ENCODE results near the gene BTBD17.
"Not testable (repeated sequence)": the region's sequence is repeated elsewhere in the genome, so short reads cannot be mapped to it uniquely, and the experiment has no call there.

Gene BTBD17, protein sequence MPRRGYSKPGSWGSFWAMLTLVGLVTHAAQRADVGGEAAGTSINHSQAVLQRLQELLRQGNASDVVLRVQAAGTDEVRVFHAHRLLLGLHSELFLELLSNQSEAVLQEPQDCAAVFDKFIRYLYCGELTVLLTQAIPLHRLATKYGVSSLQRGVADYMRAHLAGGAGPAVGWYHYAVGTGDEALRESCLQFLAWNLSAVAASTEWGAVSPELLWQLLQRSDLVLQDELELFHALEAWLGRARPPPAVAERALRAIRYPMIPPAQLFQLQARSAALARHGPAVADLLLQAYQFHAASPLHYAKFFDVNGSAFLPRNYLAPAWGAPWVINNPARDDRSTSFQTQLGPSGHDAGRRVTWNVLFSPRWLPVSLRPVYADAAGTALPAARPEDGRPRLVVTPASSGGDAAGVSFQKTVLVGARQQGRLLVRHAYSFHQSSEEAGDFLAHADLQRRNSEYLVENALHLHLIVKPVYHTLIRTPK

GRCh38 chr17:74361230-74362068 is at the start of gene BTBD17:
BTBD17 (minus strand) TSS chr17:74361868; CDS start chr17:74361819, 49 bp downstream.
- DNase-seq (ENCODE audit: low spot score in 2 of 2) (peak; percentile 38 to 67), ATAC-seq (peak; percentile 65)
- H3K9me3 Mint-ChIP-seq: no peaks in the 10 kb centered on the region
- H3K4me1 Mint-ChIP-seq: no peaks in the 10 kb centered on the region
- no peak within 1 kb of the TSS for H3K4me3 Mint-ChIP-seq
- H3K36me3 Mint-ChIP-seq: peaks cover 1% of the 10 kb centered on the region
- H3K27ac Mint-ChIP-seq: no peak within 1 kb of the TSS

DNA sequence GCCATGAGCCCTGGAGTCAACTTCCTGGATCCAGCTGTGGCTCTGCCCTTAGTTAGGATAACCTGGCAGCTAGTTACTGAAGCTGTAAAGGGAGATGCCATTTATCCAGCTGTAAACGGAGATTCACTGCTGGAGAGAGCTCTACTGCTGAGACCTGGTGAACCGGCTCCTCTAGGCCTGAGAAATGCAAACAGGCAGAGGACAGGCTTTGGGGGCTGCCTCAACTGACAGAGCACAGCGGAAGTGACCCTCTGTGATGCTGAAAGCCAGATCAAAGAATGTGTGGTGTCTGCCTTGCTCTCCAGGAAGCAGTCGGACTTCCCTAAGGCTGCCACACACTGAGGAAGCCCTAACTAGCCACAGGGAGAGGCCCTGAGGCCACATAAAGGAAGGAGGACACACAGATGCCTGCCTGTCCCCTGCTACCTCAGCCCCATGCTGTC is 48.4 kb upstream of the BTBD17 start:
- no peak overlapping the region for H3K27ac Mint-ChIP-seq
- H3K4me1 Mint-ChIP-seq: no peaks in the 10 kb centered on the region

GRCh38 chr17:74408815-74409214 is 47.1 kb upstream of the BTBD17 start:
- Mint-ChIP-seq H3K4me1 (no peaks in the 10 kb centered on the region), H3K36me3 (no peaks in the 10 kb centered on the region), H3K4me3 (no peak overlapping the region), H3K9me3 (no peaks in the 10 kb centered on the region), H3K27ac (no peak overlapping the region)
- DNase-seq (ENCODE audit: low spot score in 2 of 2) (no peak), ATAC-seq (no peak)

More for the DNA sequence above, 48.4 kb upstream of the BTBD17 start:
- no peaks in the 10 kb centered on the region for H3K36me3 Mint-ChIP-seq
- no peak overlapping the region for H3K4me3 Mint-ChIP-seq
- no peaks in the 10 kb centered on the region for H3K9me3 Mint-ChIP-seq
- no peak for DNase-seq (ENCODE audit: low spot score in 2 of 2)
- ATAC-seq: no peak

DNA sequence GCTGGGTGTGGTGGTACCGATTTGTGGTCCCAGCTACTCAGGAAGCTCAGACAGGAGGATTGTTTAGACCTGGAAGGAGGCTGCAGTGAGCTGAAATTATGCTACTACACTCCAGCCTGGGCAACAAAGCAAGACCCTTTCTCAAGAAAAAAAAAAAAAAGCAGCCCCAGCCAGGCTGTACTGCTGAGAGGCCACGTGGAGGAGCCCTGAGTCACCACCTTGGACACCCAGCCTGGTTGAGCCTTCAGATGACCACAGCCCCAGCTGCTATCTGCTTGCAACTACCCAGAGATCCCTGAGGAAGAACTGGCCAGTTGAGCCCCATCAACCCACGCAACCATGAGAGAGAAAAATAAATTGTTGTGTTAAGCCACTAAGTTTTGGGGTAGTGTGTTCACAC is 46.6 kb upstream of the BTBD17 start:
- Mint-ChIP-seq H3K27ac (no peak overlapping the region), H3K4me1 (no peaks in the 10 kb centered on the region), H3K4me3 (no peak overlapping the region), H3K36me3 (no peaks in the 10 kb centered on the region), H3K9me3 (no peaks in the 10 kb centered on the region)
- no peak for ATAC-seq
- no peak for DNase-seq (ENCODE audit: low spot score in 2 of 2)

- ATAC-seq (no peak), DNase-seq (ENCODE audit: low spot score in 2 of 2) (no peak)
- H3K4me1 Mint-ChIP-seq: no peaks in the 10 kb centered on the region
- no peaks in the 10 kb centered on the region for H3K36me3 Mint-ChIP-seq
- H3K9me3 Mint-ChIP-seq: no peaks in the 10 kb centered on the region
- H3K4me3 Mint-ChIP-seq: no peak overlapping the region
- no peak overlapping the region for H3K27ac Mint-ChIP-seq
Observed at GRCh38 chr17:74407384-74407783, 45.7 kb upstream of the BTBD17 start.

DNA sequence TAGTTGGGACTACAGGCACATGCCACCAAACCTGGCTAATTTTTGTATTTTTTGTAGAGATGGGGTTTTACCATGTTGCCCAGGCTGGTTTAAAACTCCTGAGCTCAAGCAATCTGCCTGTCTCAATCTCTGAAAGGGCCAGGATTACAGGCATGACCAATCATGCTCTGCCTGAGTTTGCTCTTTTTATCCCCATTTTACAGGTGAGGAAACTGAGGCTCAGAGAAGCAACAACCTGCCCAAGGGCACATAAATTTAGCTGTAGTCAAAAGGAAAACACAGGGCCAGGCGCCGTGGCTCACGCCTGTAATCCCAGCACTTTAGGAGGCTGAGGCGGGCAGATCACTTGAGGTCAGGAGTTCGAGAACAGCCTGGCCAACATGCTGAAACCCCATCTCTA is 43.6 kb upstream of the BTBD17 start:
- DNase-seq (ENCODE audit: low spot score in 2 of 2); H3K4me3 Mint-ChIP-seq; ATAC-seq; H3K36me3 Mint-ChIP-seq; H3K9me3 Mint-ChIP-seq; H3K4me1 Mint-ChIP-seq; H3K27ac Mint-ChIP-seq: not testable (repeated sequence)

- H3K4me3 Mint-ChIP-seq: no peak overlapping the region
- H3K36me3 Mint-ChIP-seq: no peaks in the 10 kb centered on the region
- no peaks in the 10 kb centered on the region for H3K9me3 Mint-ChIP-seq
- ATAC-seq (no peak), DNase-seq (ENCODE audit: low spot score in 2 of 2) (no peak)
- no peak overlapping the region for H3K27ac Mint-ChIP-seq
- H3K4me1 Mint-ChIP-seq: no peaks in the 10 kb centered on the region
Observed at GRCh38 chr17:74404789-74405188, 43.1 kb upstream of the BTBD17 start.

DNA sequence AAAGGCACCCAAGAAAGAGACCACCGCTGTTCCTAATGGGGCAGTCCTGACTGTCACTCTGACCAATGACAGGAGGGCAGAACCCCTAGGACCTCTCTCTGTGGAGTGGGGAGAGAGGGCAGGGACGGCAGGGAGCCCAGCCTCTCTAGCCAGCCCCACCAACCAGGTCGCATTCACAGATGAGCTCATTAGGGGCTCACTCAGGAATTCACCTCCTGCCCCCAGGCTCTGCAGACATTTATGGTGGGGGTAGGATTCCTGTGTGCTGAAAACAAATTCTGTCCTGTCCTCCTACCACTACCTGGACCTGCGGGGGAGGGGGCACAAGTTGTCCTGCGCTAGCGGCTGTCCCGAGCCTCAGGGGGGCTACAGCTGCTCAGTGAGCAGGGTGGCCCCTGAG is 42.5 kb upstream of the BTBD17 start:
- no peaks in the 10 kb centered on the region for H3K9me3 Mint-ChIP-seq
- DNase-seq (ENCODE audit: low spot score in 2 of 2) (no peak), ATAC-seq (no peak)
- no peaks in the 10 kb centered on the region for H3K36me3 Mint-ChIP-seq
- no peak overlapping the region for H3K4me3 Mint-ChIP-seq
- no peak overlapping the region for H3K27ac Mint-ChIP-seq
- H3K4me1 Mint-ChIP-seq: no peaks in the 10 kb centered on the region

DNA sequence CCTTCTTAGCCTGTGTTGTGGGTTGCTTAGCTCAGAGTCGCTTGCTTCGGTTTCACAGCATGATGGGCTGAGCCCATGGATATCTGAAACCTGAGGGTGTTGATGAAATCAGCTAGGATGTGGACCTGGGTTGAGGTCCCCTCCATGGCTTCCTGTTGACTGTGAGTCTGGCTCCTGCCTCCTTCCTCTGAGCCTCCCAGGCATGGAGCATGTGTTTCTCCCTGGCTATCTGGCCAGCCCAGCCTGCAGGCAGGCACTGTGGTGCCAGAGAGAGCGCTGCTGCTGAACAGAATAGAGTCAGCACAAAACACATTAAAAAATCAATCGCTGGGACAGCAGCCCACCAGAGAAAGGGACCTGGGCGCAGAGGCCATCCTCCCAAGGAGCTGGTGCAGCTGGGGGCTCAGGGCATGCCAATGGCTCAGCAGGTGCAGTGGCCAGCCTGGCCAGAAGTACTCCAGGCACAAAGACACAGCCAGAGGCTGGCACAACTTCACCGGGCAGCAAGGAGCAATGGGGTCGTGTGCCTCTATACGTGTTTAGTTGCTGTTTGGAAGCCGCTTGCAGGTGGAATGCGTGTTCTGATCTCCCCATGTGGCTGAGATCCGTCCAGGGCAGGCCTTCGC is 42.0 kb upstream of the BTBD17 start:
- H3K4me1 Mint-ChIP-seq: no peaks in the 10 kb centered on the region
- ATAC-seq (no peak), DNase-seq (ENCODE audit: low spot score in 2 of 2) (no peak)
- H3K27ac Mint-ChIP-seq: no peak overlapping the region
- H3K36me3 Mint-ChIP-seq: no peaks in the 10 kb centered on the region
- H3K9me3 Mint-ChIP-seq: no peaks in the 10 kb centered on the region
- no peak overlapping the region for H3K4me3 Mint-ChIP-seq

DNA sequence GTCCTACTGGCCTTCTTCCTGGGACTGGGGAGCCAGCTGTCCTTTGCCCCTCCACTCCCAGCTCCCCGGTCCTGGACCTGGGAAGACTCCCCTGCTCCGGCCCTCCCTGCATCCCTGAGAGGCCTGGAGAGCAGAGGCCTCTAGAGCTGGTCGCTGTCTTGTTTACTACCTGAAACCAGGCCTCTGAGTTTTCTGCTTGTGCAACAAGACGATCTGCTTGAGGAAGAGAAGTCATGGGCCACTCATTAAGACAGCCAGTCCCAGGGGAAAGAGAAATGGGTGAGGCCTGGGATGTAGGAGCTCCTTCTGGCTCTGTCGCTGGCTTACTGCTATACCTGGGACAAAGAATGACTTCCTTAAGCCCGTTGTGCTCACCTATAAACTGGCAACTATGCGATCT is 40.4 kb upstream of the BTBD17 start:
- ATAC-seq: no peak
- H3K4me1 Mint-ChIP-seq: no peaks in the 10 kb centered on the region
- no peaks in the 10 kb centered on the region for H3K9me3 Mint-ChIP-seq
- no peak for DNase-seq (ENCODE audit: low spot score in 2 of 2)
- no peak overlapping the region for H3K4me3 Mint-ChIP-seq
- no peaks in the 10 kb centered on the region for H3K36me3 Mint-ChIP-seq
- H3K27ac Mint-ChIP-seq: no peak overlapping the region

DNA sequence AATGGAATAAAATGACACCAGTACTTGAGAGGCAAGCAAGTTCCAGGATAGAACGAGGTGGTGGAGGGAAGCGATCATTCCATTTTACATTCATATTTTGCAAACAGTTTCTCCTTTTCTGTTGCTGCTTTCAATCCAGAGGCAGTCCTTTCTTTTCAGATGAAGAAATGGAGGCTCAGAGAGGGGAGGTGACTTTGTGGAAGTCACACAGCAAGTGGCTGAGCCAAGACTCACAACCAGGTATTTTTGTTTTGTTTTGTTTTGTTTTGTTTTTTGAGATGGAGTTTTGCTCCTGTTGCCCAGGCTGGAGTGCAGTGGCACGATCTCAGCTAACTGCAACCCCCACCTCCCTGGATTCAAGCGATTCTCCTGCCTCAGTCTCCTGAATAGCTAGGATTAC is 34.9 kb upstream of the BTBD17 start:
- no peak for ATAC-seq
- H3K4me1 Mint-ChIP-seq: no peaks in the 10 kb centered on the region
- H3K36me3 Mint-ChIP-seq: no peaks in the 10 kb centered on the region
- DNase-seq (ENCODE audit: low spot score in 2 of 2): no peak
- H3K4me3 Mint-ChIP-seq: no peak overlapping the region
- no peak overlapping the region for H3K27ac Mint-ChIP-seq
- H3K9me3 Mint-ChIP-seq: no peaks in the 10 kb centered on the region

DNA sequence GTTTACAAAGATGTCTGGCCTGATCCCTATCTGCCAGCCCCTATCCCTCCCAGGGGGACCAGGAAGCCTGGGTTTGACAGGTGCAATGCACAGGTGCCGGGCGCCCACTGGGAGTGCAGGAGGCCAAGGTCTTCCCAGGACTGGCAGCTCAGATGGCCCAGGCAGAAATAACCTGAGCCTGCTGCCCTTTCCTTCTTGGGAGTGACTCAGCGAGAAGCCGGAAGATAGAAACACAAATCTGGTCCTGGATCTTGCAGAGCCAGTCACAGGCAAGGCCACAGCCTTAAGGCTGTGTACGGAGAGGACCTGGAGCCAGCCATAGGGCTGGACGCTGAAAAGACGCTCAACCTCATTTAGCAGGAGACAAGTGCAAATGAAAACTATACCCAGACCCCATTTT is 33.3 kb upstream of the BTBD17 start:
- no peaks in the 10 kb centered on the region for H3K36me3 Mint-ChIP-seq
- no peaks in the 10 kb centered on the region for H3K4me1 Mint-ChIP-seq
- ATAC-seq (no peak), DNase-seq (ENCODE audit: low spot score in 2 of 2) (no peak)
- no peaks in the 10 kb centered on the region for H3K9me3 Mint-ChIP-seq
- H3K4me3 Mint-ChIP-seq: no peak overlapping the region
- no peak overlapping the region for H3K27ac Mint-ChIP-seq

- Mint-ChIP-seq H3K36me3 (no peaks in the 10 kb centered on the region), H3K9me3 (no peaks in the 10 kb centered on the region), H3K4me3 (no peak overlapping the region), H3K27ac (no peak overlapping the region), H3K4me1 (no peaks in the 10 kb centered on the region)
- no peak for DNase-seq (ENCODE audit: low spot score in 2 of 2)
- ATAC-seq: no peak
Observed at GRCh38 chr17:74394275-74394950, 32.7 kb upstream of the BTBD17 start.

DNA sequence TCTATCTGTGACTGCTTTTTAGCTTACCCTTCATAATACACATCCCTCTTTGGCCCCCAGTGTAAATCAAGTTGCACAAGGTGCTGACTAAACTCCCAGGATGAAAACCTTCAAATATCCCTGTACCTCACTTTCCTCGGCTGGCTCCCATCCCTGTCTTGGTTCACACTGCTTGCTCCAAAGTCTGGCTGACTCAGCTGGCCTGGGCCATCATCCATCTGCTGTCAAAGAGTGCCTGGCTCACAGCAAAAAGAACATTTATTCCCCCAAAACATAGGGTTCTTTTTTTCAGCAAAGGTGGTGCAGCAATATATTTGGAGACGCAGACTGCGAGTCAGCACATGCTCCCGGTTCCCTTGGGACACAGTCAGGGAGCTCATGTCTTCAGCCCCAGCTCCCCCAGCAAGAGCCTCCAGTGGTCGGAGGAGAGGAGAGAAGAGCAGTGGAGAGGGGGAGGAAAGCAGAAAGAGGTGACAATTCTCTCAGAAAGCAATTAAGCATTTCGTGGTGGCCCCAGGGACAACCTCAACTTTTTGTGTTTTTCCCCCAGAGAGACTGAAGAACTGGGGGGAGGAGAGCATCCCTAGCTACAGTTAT is 31.8 kb upstream of the BTBD17 start:
- no peak overlapping the region for H3K27ac Mint-ChIP-seq
- no peaks in the 10 kb centered on the region for H3K4me1 Mint-ChIP-seq
- no peak overlapping the region for H3K4me3 Mint-ChIP-seq
- ATAC-seq (no peak), DNase-seq (ENCODE audit: low spot score in 2 of 2) (no peak)
- no peaks in the 10 kb centered on the region for H3K36me3 Mint-ChIP-seq
- H3K9me3 Mint-ChIP-seq: no peaks in the 10 kb centered on the region

- ATAC-seq: no peak
- no peak overlapping the region for H3K27ac Mint-ChIP-seq
- no peaks in the 10 kb centered on the region for H3K4me1 Mint-ChIP-seq
- no peaks in the 10 kb centered on the region for H3K9me3 Mint-ChIP-seq
- DNase-seq (ENCODE audit: low spot score in 2 of 2): no peak
- H3K36me3 Mint-ChIP-seq: no peaks in the 10 kb centered on the region
- H3K4me3 Mint-ChIP-seq: no peak overlapping the region
Observed at GRCh38 chr17:74392848-74393247, 31.2 kb upstream of the BTBD17 start.

Measured in stimulated activated effector memory CD8-positive, alpha-beta T cell treated with anti-CD3 and anti-CD28 coated beads, Interleukin-12 subunit alpha, Interleukin-12 subunit beta, amount 100 ng/mL, for 72 hours (primary cell).